HFFc6 (cell line): Measurements from ENCODE around the gene ABCC12. TPM values are rescaled to one million over a fixed set of nuclear protein-coding genes. Genes with fewer than 3 reads are reported as not detected.

Source experiments
- DNase-seq: peaks from one replicate; pipeline ENCODE4 v3.0.0-alpha.2; 2018
- H3K27ac Mint-ChIP-seq: 2 replicates; pipeline ENCODE4 v1.8.0; 2020; ENCODE audit warnings: mild to moderate bottlenecking, mixed read lengths
- H3K27me3 Mint-ChIP-seq: 2 replicates; pipeline ENCODE4 v1.8.0; 2021; ENCODE audit warnings: mild to moderate bottlenecking, moderate library complexity, mixed read lengths; ENCODE audit not compliant: insufficient read depth
- H3K36me3 Mint-ChIP-seq: 2 replicates; pipeline ENCODE4 v1.8.0; 2021; ENCODE audit warnings: low read depth, mixed read lengths
- H3K4me1 Mint-ChIP-seq: 2 replicates; pipeline ENCODE4 v1.8.0; 2020; ENCODE audit warnings: low read depth, mixed read lengths
- H3K4me3 Mint-ChIP-seq: 2 replicates; pipeline ENCODE4 v1.8.0; 2020; ENCODE audit warnings: mild to moderate bottlenecking, moderate library complexity, mixed read lengths
- H3K9me3 Mint-ChIP-seq: 2 replicates; pipeline ENCODE4 v1.8.0; 2020; ENCODE audit warnings: mild to moderate bottlenecking, mixed read lengths
- CTCF ChIP-seq: fragments of 200-600 bp; sonication (generic); IDR thresholded peaks from 2 replicates; pipeline ENCODE4 v1.5.0; 2021; ENCODE audit warnings: antibody characterized with exemption, mild to moderate bottlenecking
- total RNA-seq, 6 experiments: library from RNA; stranded (reverse); fragmentation: NEBNext Ultra II Directional; extraction: Animal tissue kit (Norgen Biotek cat#: 25700); gene quantifications; 2 replicates in 1 of 6; 3 replicates in 5 of 6; pipeline ENCODE4 v1.2.3, GENCODE V29; 2021

ABCC12 gene
- total RNA-seq, 6 experiments from 2014 or later, result not detected

GRCh38 chr16:48129926-48130325 lies 25.9 kb downstream of the ABCC12 start:
- no peak for TF ChIP-seq CTCF
- Mint-ChIP-seq H3K9me3 (no peaks in the 10 kb centered on the region), H3K4me1 (peaks cover 45% of the 10 kb centered on the region), H3K27me3 (peaks cover 4% of the 10 kb centered on the region; the same call in 1 of the 2 replicates), H3K4me3 (no peak overlapping the region), H3K27ac (no peak overlapping the region), H3K36me3 (peaks cover 5% of the 10 kb centered on the region; the same call in 1 of the 2 replicates)
- DNase-seq, result no peak

- no peak for DNase-seq
- Mint-ChIP-seq H3K4me3 (no peak overlapping the region), H3K27ac (no peak overlapping the region), H3K36me3 (peaks cover 5% of the 10 kb centered on the region; the same call in 1 of the 2 replicates), H3K4me1 (peaks cover 56% of the 10 kb centered on the region), H3K9me3 (no peaks in the 10 kb centered on the region; the same call in 1 of the 2 replicates), H3K27me3 (peaks cover 4% of the 10 kb centered on the region; the same call in 1 of the 2 replicates)
- no peak for TF ChIP-seq CTCF
These were observed 27.0 kb downstream of the ABCC12 start for GRCh38 chr16:48128769-48129168.

- Mint-ChIP-seq H3K27me3 (peaks cover 4% of the 10 kb centered on the region; the same call in 1 of the 2 replicates), H3K9me3 (no peaks in the 10 kb centered on the region; the same call in 1 of the 2 replicates), H3K4me1 (peaks cover 73% of the 10 kb centered on the region), H3K36me3 (peaks cover 5% of the 10 kb centered on the region; the same call in 1 of the 2 replicates), H3K4me3 (peak overlapping the region; percentile 18; the same call in 1 of the 2 replicates), H3K27ac (peak overlapping the region; percentile 92)
- DNase-seq, result peak; percentile 98
- TF ChIP-seq CTCF, result no peak
These were observed 28.8 kb downstream of the ABCC12 start for GRCh38 chr16:48126801-48127644.

GRCh38 chr16:48125888-48126287 lies 29.9 kb downstream of the ABCC12 start:
- Mint-ChIP-seq H3K4me1 (peaks cover 84% of the 10 kb centered on the region), H3K4me3 (no peak overlapping the region), H3K36me3 (peaks cover 5% of the 10 kb centered on the region; the same call in 1 of the 2 replicates), H3K27me3 (peaks cover 3% of the 10 kb centered on the region; the same call in 1 of the 2 replicates), H3K27ac (peak overlapping the region; percentile 92), H3K9me3 (no peaks in the 10 kb centered on the region; the same call in 1 of the 2 replicates)
- no peak for TF ChIP-seq CTCF
- no peak for DNase-seq

GRCh38 chr16:48124266-48124665 lies 31.5 kb downstream of the ABCC12 start:
- peak overlapping the region; percentile 98 for H3K27ac Mint-ChIP-seq
- TF ChIP-seq CTCF, result no peak
- DNase-seq, result no peak
- H3K4me3 Mint-ChIP-seq, result no peak overlapping the region
- peaks cover 1% of the 10 kb centered on the region; the same call in 1 of the 2 replicates for H3K27me3 Mint-ChIP-seq
- peaks cover 86% of the 10 kb centered on the region for H3K4me1 Mint-ChIP-seq
- peaks cover 5% of the 10 kb centered on the region; the same call in 1 of the 2 replicates for H3K36me3 Mint-ChIP-seq
- H3K9me3 Mint-ChIP-seq, result no peaks in the 10 kb centered on the region; the same call in 1 of the 2 replicates
